ENCODE data around the gene PLPPR3. TPM values are rescaled to one million over a fixed set of nuclear protein-coding genes. Genes with fewer than 3 reads are reported as not detected.
A peak's percentile ranks its signal among the peaks of the same experiment; 100 is the strongest.
"Not testable (repeated sequence)": the region's sequence is repeated elsewhere in the genome, so short reads cannot be mapped to it uniquely, and the experiment has no call there.

PLPPR3 gene
- total and polyA plus RNA-seq, 9 of the 15 experiments (the other 6 are each of a cell fraction or from before 2014, with no cell fraction given) = 0.01 to 48.2 (median 8.6) TPM

DNA sequence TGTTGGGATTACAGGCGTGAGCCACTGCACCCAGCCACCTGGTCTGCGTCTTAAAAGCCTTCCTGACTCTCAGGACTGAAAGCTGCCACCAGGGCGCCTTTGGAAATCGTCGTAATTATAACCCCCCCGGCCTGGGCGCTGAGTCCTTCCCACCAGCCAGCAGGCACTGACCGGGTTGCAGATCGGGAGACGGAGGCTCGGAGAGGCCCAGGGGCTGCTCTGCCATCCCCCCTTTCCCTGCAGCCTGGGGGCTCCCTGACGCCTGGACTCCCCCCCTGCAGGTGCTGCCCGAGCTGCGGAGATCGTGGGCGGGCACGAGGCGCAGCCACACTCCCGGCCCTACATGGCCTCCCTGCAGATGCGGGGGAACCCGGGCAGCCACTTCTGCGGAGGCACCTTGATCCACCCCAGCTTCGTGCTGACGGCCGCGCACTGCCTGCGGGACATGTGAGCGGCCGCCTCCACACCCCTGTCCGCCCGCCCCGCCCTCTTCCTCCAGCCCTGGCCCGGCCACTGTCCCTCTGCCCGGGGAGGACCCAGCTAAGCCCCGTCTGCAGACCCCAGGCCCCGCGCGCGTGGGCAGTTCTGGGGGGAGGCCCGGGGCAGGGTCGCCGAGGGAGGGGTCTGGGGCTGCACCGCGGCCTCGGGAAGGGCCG lies 21.6 kb upstream of the PLPPR3 start (continued):
- TF ChIP-seq HMG20B (CRISPR knock-in tag; IDR thresholded peaks at IDR 0.05) (no peak), PHF20 (IDR thresholded peaks at IDR 0.05; ENCODE audit: partially characterized antibody) (no peak), CREBBP (IDR thresholded peaks at IDR 0.05; ENCODE audit: low read depth, low read length) (no peak), ZNF253 (CRISPR knock-in tag; conservative IDR thresholded peaks at IDR 0.05) (no peak)
- TF ChIP-seq, protein P1, sequence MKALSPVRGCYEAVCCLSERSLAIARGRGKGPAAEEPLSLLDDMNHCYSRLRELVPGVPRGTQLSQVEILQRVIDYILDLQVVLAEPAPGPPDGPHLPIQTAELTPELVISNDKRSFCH (CRISPR knock-in tag; IDR thresholded peaks at IDR 0.05) = no peak
- TF ChIP-seq, protein P1 (tag; IDR thresholded peaks at IDR 0.05) = no peak

DNA sequence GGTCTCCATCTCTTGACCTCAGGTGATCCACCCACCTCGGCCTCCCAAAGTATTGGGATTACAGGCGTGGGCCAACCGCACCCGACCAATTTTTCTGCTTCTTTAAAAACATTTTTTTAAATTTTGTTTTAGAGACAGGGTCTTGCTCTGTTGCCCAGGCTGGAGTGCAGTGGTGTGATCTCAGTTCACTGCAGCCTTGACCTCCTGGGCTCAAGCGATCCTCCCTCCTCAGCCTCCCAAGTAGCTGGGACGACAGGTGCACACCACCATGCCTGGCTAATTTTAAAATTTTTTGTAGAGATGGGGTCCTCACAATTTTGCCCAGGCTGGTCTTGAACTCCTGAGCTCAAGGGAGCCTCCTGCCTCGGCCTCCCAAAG lies 21.0 kb upstream of the PLPPR3 start:
- H3K4me2 ChIP-seq (ENCODE audit: insufficient read depth, low read length); in situ Hi-C loops (cut with MboI); H4K20me1 ChIP-seq (replicated peaks; ENCODE audit: control insufficient read depth, insufficient read depth, low read length); H2AFZ ChIP-seq (ENCODE audit: low read depth, low read length); H3K9ac ChIP-seq (ENCODE audit: insufficient read depth in 1 of 2, low read depth in 2 of 2, low read length in 2 of 2); H3K4me3 ChIP-seq; DNase-seq (ENCODE audit: extremely low read depth in 1 of 4, low spot score in 3 of 4); H3K27me3 ChIP-seq (ENCODE audit: control insufficient read depth in 2 of 2, insufficient read depth in 2 of 2, low read length in 2 of 2); H3K9me3 ChIP-seq (replicated peaks; ENCODE audit: control insufficient read depth, insufficient read depth, low read depth, low read length); H3K27ac ChIP-seq (ENCODE audit: extremely low read depth, low read depth, low read length); CTCF ChIA-PET (ENCODE audit: low intra/inter-chr PET ratio); FAIRE-seq; H3K36me3 ChIP-seq (ENCODE audit: control insufficient read depth, insufficient read depth, low read length); H3K9me1 ChIP-seq (ENCODE audit: control insufficient read depth, insufficient read depth, low read length); ATAC-seq; intact Hi-C loops (cut with micrococcal nuclease); H3K79me2 ChIP-seq (ENCODE audit: control insufficient read depth, insufficient read depth, low read length); BruUV-seq (replicated peaks): not testable (repeated sequence)
- POLR2A ChIA-PET = interaction anchor here (1.1 to 1.4 kb wide), 4 partner anchors 11 to 67 kb away, joined by 3 to 4 read pairs (median 3); no protein-coding TSS in a partner anchor
- peak; percentile 87 for TF ChIP-seq ZNF121 (CRISPR knock-in tag; conservative IDR thresholded peaks at IDR 0.05)
- 63% methylated on average over 6 of the region's 7 CpGs for WGBS (ENCODE audit: insufficient coverage, low coverage, missing lambda C conversion rate)
- peaks cover 5 to 50% of the 10 kb centered on the region in 2 experiments for H3K4me1 ChIP-seq (replicated peaks in 1 of 2; ENCODE audit: control insufficient read depth in 2 of 2, insufficient read depth in 2 of 2, low read length in 2 of 2)

All from K562 (cell line).